GM12878 (cell line): ENCODE measurements around the gene DNAH8. TPM values are rescaled to one million over a fixed set of nuclear protein-coding genes. Genes with fewer than 3 reads are reported as not detected.
A peak's percentile ranks its signal among the peaks of the same experiment; 100 is the strongest.

Experiments
- ATAC-seq: fragments of 200-7000 bp; cut with Tn5 transposase; 3 replicates; pipeline ENCODE4 v1.9.1; 2020; ENCODE audit warnings: mild to moderate bottlenecking, moderate library complexity
- BruUV-seq: library from RNA; stranded (reverse); fragments of 400-500 nt; replicated peaks from 2 replicates; lab custom pipeline; 2021; lab: Mats Ljungman, UMichigan
- CTCF ChIA-PET: fragments of 300-600 bp; sonication (Branson Sonifier 250); formaldehyde crosslinking; extraction: SDS; loops from one replicate; lab custom pipeline; 2021; ENCODE audit warnings: inconsistent platforms; lab: Yijun Ruan, JAX
- POLR2A ChIA-PET: fragments of 350-600 bp; formaldehyde crosslinking; extraction: SDS; loops from one replicate; lab custom pipeline; 2021; ENCODE audit warnings: inconsistent platforms; lab: Charles Lee
- RAD21 ChIA-PET: fragments of 300-600 bp; sonication (Branson Sonifier 250); formaldehyde crosslinking; loops from one replicate; lab custom pipeline; 2023; ENCODE audit warnings: antibody characterized with exemption; ENCODE audit not compliant: unreplicated experiment; lab: Charles Lee
- SMC1A ChIA-PET: fragments of 300-600 bp; sonication (Branson Sonifier 250); formaldehyde crosslinking; loops from one replicate; lab custom pipeline; 2023; ENCODE audit not compliant: unreplicated experiment, uncharacterized antibody; lab: Charles Lee
- DNase-seq: peaks from one replicate; pipeline ENCODE4 v3.0.0-alpha.2; 2011; ENCODE audit warnings: low read depth, low spot score
- FAIRE-seq: peaks from 3 replicates; lab custom pipeline; 2011; peaks lifted over from hg19 to GRCh38; lab: Jason Lieb, UNC
- H2AFZ ChIP-seq: 2 replicates; pipeline ENCODE4 v1.6.0; 2011; ENCODE audit warnings: low read depth, low read length, control low read depth; ENCODE audit not compliant: control insufficient read depth
- H3K27ac ChIP-seq: 2 replicates; pipeline ENCODE4 v1.5.1; 2011; ENCODE audit warnings: control low read depth; ENCODE audit not compliant: control insufficient read depth, insufficient read depth
- H3K27me3 ChIP-seq, 2 experiments: replicated peaks in 1 of 2; 2 replicates each; pipeline versions ENCODE4 v1.6.0 to v1.6.1; 2011; ENCODE audit warnings: low read length in 1 of 2; ENCODE audit not compliant: control insufficient read depth in 2 of 2, insufficient read depth in 2 of 2
- H3K36me3 ChIP-seq, 2 experiments: 2 replicates each; pipeline ENCODE4 v1.5.1; 2011; ENCODE audit warnings: low read length in 1 of 2; ENCODE audit not compliant: control insufficient read depth in 2 of 2, insufficient read depth in 2 of 2
- H3K4me1 ChIP-seq: 2 replicates; pipeline ENCODE4 v1.6.1; 2011; ENCODE audit warnings: mild to moderate bottlenecking, low read length, moderate library complexity, mixed read lengths; ENCODE audit not compliant: control insufficient read depth, insufficient read depth
- H3K4me2 ChIP-seq: 2 replicates; pipeline ENCODE4 v1.6.0; 2011; ENCODE audit warnings: control low read depth; ENCODE audit not compliant: control insufficient read depth, insufficient read depth
- H3K4me3 ChIP-seq: fragments of 200-600 bp; sonication (generic); 2 replicates; pipeline ENCODE4 v1.5.1; 2016
- H3K79me2 ChIP-seq: 2 replicates; pipeline ENCODE4 v1.6.0; 2011; ENCODE audit warnings: low read length; ENCODE audit not compliant: control insufficient read depth, insufficient read depth
- H3K9ac ChIP-seq: 2 replicates; pipeline ENCODE4 v1.8.0; 2011; ENCODE audit warnings: low read length, control low read depth, mixed read lengths; ENCODE audit not compliant: control insufficient read depth, insufficient read depth
- H3K9me3 ChIP-seq: replicated peaks from 3 replicates; pipeline ENCODE4 v1.5.1; 2011; ENCODE audit warnings: mild to moderate bottlenecking, low read length; ENCODE audit not compliant: control insufficient read depth, insufficient read depth
- H4K20me1 ChIP-seq: 2 replicates; pipeline ENCODE4 v1.6.0; 2011; ENCODE audit not compliant: control insufficient read depth, insufficient read depth
- BMI1 ChIP-seq: fragments of 450-650 bp; IDR thresholded peaks from 2 replicates; pipeline ENCODE4 v1.6.1; 2016; ENCODE audit warnings: mild to moderate bottlenecking, moderate library complexity, borderline replicate concordance
- CBX5 ChIP-seq: sonication (generic); IDR thresholded peaks from 2 replicates; pipeline ENCODE4 v1.6.1; 2016; ENCODE audit warnings: low read depth, moderate library complexity, mild to moderate bottlenecking, inconsistent platforms
- FOXM1 ChIP-seq: IDR thresholded peaks from 2 replicates; pipeline ENCODE4 v1.6.1; 2012; ENCODE audit warnings: low read depth, mild to moderate bottlenecking, inconsistent platforms, low read length, moderate library complexity
- HDGF ChIP-seq: fragments of 450-650 bp; IDR thresholded peaks from 2 replicates; pipeline ENCODE4 v1.6.1; 2016; ENCODE audit warnings: antibody characterized with exemption
- MTA2 ChIP-seq: fragments of 450-650 bp; IDR thresholded peaks from 2 replicates; pipeline ENCODE4 v1.6.1; 2016; ENCODE audit warnings: low read depth, mild to moderate bottlenecking, moderate library complexity
- MYB ChIP-seq: fragments of 150-350 bp; IDR thresholded peaks from 2 replicates; pipeline ENCODE4 v1.6.1; 2014; ENCODE audit warnings: mild to moderate bottlenecking, low read depth, low read length, borderline replicate concordance
- PAX5 ChIP-seq: IDR thresholded peaks from 2 replicates; pipeline ENCODE4 v1.6.1; 2011; ENCODE audit warnings: low read depth, low read length, borderline replicate concordance
- RAD21 ChIP-seq: IDR thresholded peaks from 2 replicates; pipeline ENCODE4 v1.6.1; 2011; ENCODE audit warnings: mild to moderate bottlenecking, low read depth, low read length, moderate library complexity; ENCODE audit not compliant: insufficient read depth
- RFX5 ChIP-seq: IDR thresholded peaks from 2 replicates; pipeline ENCODE4 v1.6.1; 2011; ENCODE audit warnings: low read depth, low read length, improper control_type of control experiment
- SMAD5 ChIP-seq: IDR thresholded peaks from 2 replicates; pipeline ENCODE4 v1.6.1; 2016; ENCODE audit warnings: antibody characterized with exemption, low read depth
- ZNF24 ChIP-seq: fragments of 450-650 bp; IDR thresholded peaks from 2 replicates; pipeline ENCODE4 v1.6.1; 2017; ENCODE audit warnings: antibody characterized with exemption, mild to moderate bottlenecking
- ZSCAN29 ChIP-seq: fragments of 450-650 bp; IDR thresholded peaks from 2 replicates; pipeline ENCODE4 v1.6.1; 2017; ENCODE audit warnings: mild to moderate bottlenecking, moderate library complexity
- WGBS: methylation state at CpG from one replicate; pipeline ENCODE4 v1.1.6; 2016; ENCODE audit warnings: low lambda C conversion rate; ENCODE audit not compliant: insufficient replicate concordance, insufficient coverage; ENCODE audit errors: missing lambda C conversion rate; 5-methylcytosine and 5-hydroxymethylcytosine counted together
- in situ Hi-C: fragments of 300-500 bp; cut with MboI; formaldehyde crosslinking; loops from 9 replicates; pipeline ENCODE4 v1.14.3; 2018; ENCODE audit warnings: mixed read lengths
- intact Hi-C: fragments of 100-400 bp; cut with micrococcal nuclease; formaldehyde crosslinking; loops from one replicate; pipeline ENCODE4 v1.14.2; 2022; ENCODE audit not compliant: unreplicated experiment
- polyA plus RNA-seq, 11 experiments: library from polyadenylated mRNA; depleted of rRNA in 4 of 11; unstranded in 6 of 11; stranded (reverse) in 5 of 11; fragments of >200 nt; fragmentation: Nextera tagmentation in 4 of 11; fragmentation: Illumina TruSeq in 1 of 11; extraction: Ambion mirVana in 4 of 11; extraction: Trizol in 1 of 11; gene quantifications; 1 replicate in 1 of 11; 2 replicates in 10 of 11; pipeline versions ENCODE4 v1.2.1 to v1.2.3, GENCODE V29; 2011 to 2016; ENCODE audit warnings: inconsistent platforms in 2 of 11, missing spikeins in 2 of 11, low read depth in 1 of 11
- total RNA-seq, 4 experiments: library from RNA; depleted of rRNA in 3 of 4; stranded (reverse); fragments of >200 nt in 3 of 4; fragmentation: Illumina TruSeq in 1 of 4; extraction: Trizol in 1 of 4; gene quantifications; 2 replicates each; pipeline versions ENCODE4 v1.2.1 to v1.2.3, GENCODE V29; 2013 to 2021
- TF ChIP-seq, protein P1 (sequence below): IDR thresholded peaks from 2 replicates; pipeline ENCODE4 v1.6.1; 2012; ENCODE audit warnings: low read length, inconsistent platforms
- TF ChIP-seq, protein P2 (sequence below): fragments of 450-650 bp; IDR thresholded peaks from 2 replicates; pipeline ENCODE4 v1.6.1; 2014; ENCODE audit warnings: mild to moderate bottlenecking

The DNAH8 gene
- total and polyA plus RNA-seq, 10 of the 15 experiments (the other 5 are each of a cell fraction or from before 2014, with no cell fraction given): 0.02 to 0.34 (median 0.10) TPM; not detected in 3

DNA sequence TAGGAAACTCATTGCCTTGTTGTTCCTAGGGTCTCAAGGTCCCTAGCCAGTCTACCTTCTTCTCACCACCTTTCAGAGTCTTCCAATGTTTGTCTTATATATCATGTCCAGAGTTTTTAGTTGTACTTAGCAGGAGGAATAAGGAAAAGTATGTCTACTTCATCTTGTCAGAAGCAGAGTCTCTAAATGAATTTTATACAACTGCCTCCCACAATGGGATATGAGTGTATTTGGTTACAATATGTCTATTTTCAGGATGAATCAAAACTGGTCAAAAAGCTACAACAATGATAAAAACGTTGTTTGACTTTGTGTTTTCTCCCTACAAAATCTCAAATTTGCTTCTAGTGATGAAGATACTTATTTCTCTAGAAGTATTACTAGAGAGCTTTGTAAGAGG lies 19.2 kb upstream of the DNAH8 start:
- Histone ChIP-seq H3K27me3 (no peaks in the 10 kb centered on the region), H3K79me2 (peaks cover 31% of the 10 kb centered on the region), H3K4me2 (no peak overlapping the region), H3K36me3 (no peaks in the 10 kb centered on the region; a peak in 1 of 4 replicates), H3K4me3 (no peak overlapping the region), H4K20me1 (no peaks in the 10 kb centered on the region), H3K27ac (no peak overlapping the region), H2AFZ (no peak overlapping the region), H3K9ac (no peak overlapping the region), H3K9me3 (peaks cover 5% of the 10 kb centered on the region; the same call in 2 of the 3 replicates), H3K4me1 (no peaks in the 10 kb centered on the region)
- ChIA-PET SMC1A (interaction anchor here (0.8 to 1.3 kb wide), 2 partner anchors 8 to 42 kb away, joined by 3 to 4 read pairs; no protein-coding TSS in a partner anchor), CTCF (interaction anchor here (0.5 to 1.0 kb wide), 3 partner anchors 13 to 865 kb away, joined by 3 to 4 read pairs (median 3); no protein-coding TSS in a partner anchor), POLR2A (no interaction called here), RAD21 (no interaction called here)
- ATAC-seq (no peak), DNase-seq (no peak), FAIRE-seq (peak; percentile 13)
- TF ChIP-seq RFX5 (no peak), MTA2 (no peak), ZSCAN29 (no peak), SMAD5 (no peak), BMI1 (no peak), RAD21 (no peak), PAX5 (no peak), ZNF24 (no peak), MYB (no peak), CBX5 (no peak), FOXM1 (no peak), HDGF (no peak)
- TF ChIP-seq, protein P1, sequence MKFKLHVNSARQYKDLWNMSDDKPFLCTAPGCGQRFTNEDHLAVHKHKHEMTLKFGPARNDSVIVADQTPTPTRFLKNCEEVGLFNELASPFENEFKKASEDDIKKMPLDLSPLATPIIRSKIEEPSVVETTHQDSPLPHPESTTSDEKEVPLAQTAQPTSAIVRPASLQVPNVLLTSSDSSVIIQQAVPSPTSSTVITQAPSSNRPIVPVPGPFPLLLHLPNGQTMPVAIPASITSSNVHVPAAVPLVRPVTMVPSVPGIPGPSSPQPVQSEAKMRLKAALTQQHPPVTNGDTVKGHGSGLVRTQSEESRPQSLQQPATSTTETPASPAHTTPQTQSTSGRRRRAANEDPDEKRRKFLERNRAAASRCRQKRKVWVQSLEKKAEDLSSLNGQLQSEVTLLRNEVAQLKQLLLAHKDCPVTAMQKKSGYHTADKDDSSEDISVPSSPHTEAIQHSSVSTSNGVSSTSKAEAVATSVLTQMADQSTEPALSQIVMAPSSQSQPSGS: no peak
- TF ChIP-seq, protein P2, sequence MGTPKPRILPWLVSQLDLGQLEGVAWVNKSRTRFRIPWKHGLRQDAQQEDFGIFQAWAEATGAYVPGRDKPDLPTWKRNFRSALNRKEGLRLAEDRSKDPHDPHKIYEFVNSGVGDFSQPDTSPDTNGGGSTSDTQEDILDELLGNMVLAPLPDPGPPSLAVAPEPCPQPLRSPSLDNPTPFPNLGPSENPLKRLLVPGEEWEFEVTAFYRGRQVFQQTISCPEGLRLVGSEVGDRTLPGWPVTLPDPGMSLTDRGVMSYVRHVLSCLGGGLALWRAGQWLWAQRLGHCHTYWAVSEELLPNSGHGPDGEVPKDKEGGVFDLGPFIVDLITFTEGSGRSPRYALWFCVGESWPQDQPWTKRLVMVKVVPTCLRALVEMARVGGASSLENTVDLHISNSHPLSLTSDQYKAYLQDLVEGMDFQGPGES: no peak
- in situ Hi-C loops (no loop called here), intact Hi-C loops (no loop called here)
- BruUV-seq: no TSS peak
- WGBS: 0% methylated on average over 1 of the region's 1 CpG
